Stomach (tissue), 9 donors: ENCODE data around the gene JCHAIN. TPM values are rescaled to one million over a fixed set of nuclear protein-coding genes. Genes with fewer than 3 reads are reported as not detected.

Experiments
- DNase-seq, 2 donors: peaks; one replicate each; pipeline versions ENCODE4 v3.0.0 to v3.0.0-alpha.2; 2013 to 2019
- H3K27ac ChIP-seq, 5 donors: fragments of 200-600 bp in 4 of 5; sonication (generic) in 4 of 5; one replicate each; pipeline ENCODE4 v1.5.1; 2013 to 2019; ENCODE audit warnings: mild to moderate bottlenecking in 1 of 5, moderate library complexity in 1 of 5
- H3K27me3 ChIP-seq, 3 donors: fragments of 200-600 bp; sonication (generic); one replicate each; pipeline ENCODE4 v1.5.1; 2017 to 2019; ENCODE audit warnings: mixed run types in 1 of 3
- H3K36me3 ChIP-seq, 4 donors: fragments of 200-600 bp; sonication (generic); 1 replicate in 3 of 4; 2 replicates in 1 of 4; pipeline ENCODE4 v1.5.1; 2016 to 2019
- H3K4me1 ChIP-seq, 4 donors: fragments of 200-600 bp; sonication (generic); one replicate each; pipeline ENCODE4 v1.5.1; 2016 to 2019
- H3K4me3 ChIP-seq, 4 donors: fragments of 200-600 bp; sonication (generic) in 3 of 4; one replicate each; pipeline ENCODE4 v1.5.1; 2016 to 2019; ENCODE audit warnings: mild to moderate bottlenecking in 1 of 4
- H3K9me3 ChIP-seq, 4 donors: fragments of 200-600 bp; sonication (generic); one replicate each; pipeline ENCODE4 v1.5.1; 2016 to 2019
- CTCF ChIP-seq, 7 experiments: fragments of 450-650 bp in 4 of 7; fragments of 200-600 bp in 3 of 7; sonication (generic) in 3 of 7; IDR thresholded peaks; one replicate each; pipeline ENCODE4 v1.5.1; 2016 to 2019; ENCODE audit warnings: antibody characterized with exemption in 7 of 7, control low read depth in 2 of 7, mild to moderate bottlenecking in 1 of 7
- EP300 ChIP-seq: sonication (generic); formaldehyde crosslinking; IDR thresholded peaks from one replicate; pipeline ENCODE4 v1.6.1; 2017; ENCODE audit warnings: antibody characterized with exemption
- POLR2A ChIP-seq, 4 donors: fragments of 450-650 bp; IDR thresholded peaks; one replicate each; pipeline ENCODE4 v1.6.1; 2016; ENCODE audit warnings: antibody characterized with exemption in 4 of 4, control low read depth in 2 of 4, mild to moderate bottlenecking in 1 of 4, moderate library complexity in 1 of 4
- POLR2AphosphoS5 ChIP-seq, 3 donors: sonication (generic); formaldehyde crosslinking; IDR thresholded peaks; one replicate each; pipeline ENCODE4 v1.6.1; 2016; ENCODE audit warnings: antibody characterized with exemption in 3 of 3
- WGBS, 5 donors: extraction: QIAGEN DNeasy Blood & Tissue Kit in 3 of 5; methylation state at CpG; one replicate each; pipeline versions ENCODE4 v1.1.5 to v1.1.7; 2013 to 2018; 5-methylcytosine and 5-hydroxymethylcytosine counted together
- intact Hi-C: fragments of 100-400 bp; cut with DNase I; formaldehyde crosslinking; loops from one replicate; pipeline ENCODE4 v1.15.1; 2023; ENCODE audit warnings: low total_unique reads
- polyA plus RNA-seq, 3 donors: library from polyadenylated mRNA; stranded (reverse); fragments of 200-250 nt; gene quantifications; one replicate each; pipeline ENCODE4 v1.2.3, GENCODE V29; 2013
- total RNA-seq, 5 donors: library from RNA; depleted of rRNA; stranded (reverse); fragments of >200 nt; gene quantifications; one replicate each; pipeline versions ENCODE4 v1.1.0 to v1.2.3, GENCODE V29; 2014 to 2016
- donor health status: healthy with polysubstance abuse.
- donor health status: Bipolar disorder and iron deficiency.
- donor health status: healthy.

Gene JCHAIN
- total and polyA plus RNA-seq, 8 donors, result 5.5 to 284 (median 41.9) TPM

- no peak for DNase-seq
- no peaks in the 10 kb centered on the region for H3K27me3 ChIP-seq
- no peak overlapping the region for H3K4me3 ChIP-seq
- H3K9me3 ChIP-seq, result no peaks in the 10 kb centered on the region
- H3K4me1 ChIP-seq, result no peaks in the 10 kb centered on the region
- TF ChIP-seq POLR2AphosphoS5 (IDR thresholded peaks at IDR 0.05) (no peak), CTCF (IDR thresholded peaks at IDR 0.05) (no peak), POLR2A (IDR thresholded peaks at IDR 0.05) (no peak), EP300 (no peak)
- intact Hi-C loops, result no loop called here
- WGBS, 5 donors, result 28 to 56% (median 37%) methylated on average over 1 of the region's 1 CpG
- no peaks in the 10 kb centered on the region for H3K36me3 ChIP-seq
- H3K27ac ChIP-seq, result no peak overlapping the region
Observed at GRCh38 chr4:70674731-70675130, 8.4 kb upstream of the JCHAIN start.

GRCh38 chr4:70674191-70674590 lies 7.9 kb upstream of the JCHAIN start:
- TF ChIP-seq CTCF (IDR thresholded peaks at IDR 0.05) (no peak), EP300 (no peak), POLR2AphosphoS5 (IDR thresholded peaks at IDR 0.05) (no peak), POLR2A (IDR thresholded peaks at IDR 0.05) (no peak)
- Histone ChIP-seq H3K9me3 (no peaks in the 10 kb centered on the region), H3K36me3 (no peaks in the 10 kb centered on the region), H3K4me3 (no peak overlapping the region), H3K27ac (no peak overlapping the region), H3K27me3 (no peaks in the 10 kb centered on the region), H3K4me1 (no peaks in the 10 kb centered on the region)
- DNase-seq, result no peak
- intact Hi-C loops, result no loop called here

- H3K27me3 ChIP-seq, result no peaks in the 10 kb centered on the region
- H3K4me3 ChIP-seq, result no peak overlapping the region
- intact Hi-C loops, result no loop called here
- no peaks in the 10 kb centered on the region for H3K9me3 ChIP-seq
- no peak for TF ChIP-seq EP300
- no peak for TF ChIP-seq POLR2A (IDR thresholded peaks at IDR 0.05)
- TF ChIP-seq CTCF (IDR thresholded peaks at IDR 0.05), result no peak
- no peak for TF ChIP-seq POLR2AphosphoS5 (IDR thresholded peaks at IDR 0.05)
- H3K4me1 ChIP-seq, result peaks cover 0 to 2% (median 0%) of the 10 kb centered on the region in 4 donors
- H3K27ac ChIP-seq, result no peak overlapping the region
- no peak for DNase-seq
- no peaks in the 10 kb centered on the region for H3K36me3 ChIP-seq
- 58 to 72% (median 68%) methylated on average over 2 of the region's 2 CpGs for WGBS, 5 donors
Observed at GRCh38 chr4:70671091-70671490, 4.8 kb upstream of the JCHAIN start.

- Histone ChIP-seq H3K9me3 (no peaks in the 10 kb centered on the region), H3K27ac (no peak overlapping the region), H3K27me3 (no peaks in the 10 kb centered on the region), H3K4me3 (no peak overlapping the region), H3K4me1 (peaks cover 0 to 4% (median 0%) of the 10 kb centered on the region in 4 donors), H3K36me3 (no peaks in the 10 kb centered on the region)
- intact Hi-C loops, result no loop called here
- 74 to 86% (median 80%) methylated on average over 5 of the region's 5 CpGs for WGBS, 5 donors
- DNase-seq, result no peak
- TF ChIP-seq CTCF (IDR thresholded peaks at IDR 0.05) (no peak), POLR2AphosphoS5 (IDR thresholded peaks at IDR 0.05) (no peak), POLR2A (IDR thresholded peaks at IDR 0.05) (no peak), EP300 (no peak)
Observed at GRCh38 chr4:70670332-70671014, 4.2 kb upstream of the JCHAIN start.
